ENCODE results near the gene DNAH14.

DNA sequence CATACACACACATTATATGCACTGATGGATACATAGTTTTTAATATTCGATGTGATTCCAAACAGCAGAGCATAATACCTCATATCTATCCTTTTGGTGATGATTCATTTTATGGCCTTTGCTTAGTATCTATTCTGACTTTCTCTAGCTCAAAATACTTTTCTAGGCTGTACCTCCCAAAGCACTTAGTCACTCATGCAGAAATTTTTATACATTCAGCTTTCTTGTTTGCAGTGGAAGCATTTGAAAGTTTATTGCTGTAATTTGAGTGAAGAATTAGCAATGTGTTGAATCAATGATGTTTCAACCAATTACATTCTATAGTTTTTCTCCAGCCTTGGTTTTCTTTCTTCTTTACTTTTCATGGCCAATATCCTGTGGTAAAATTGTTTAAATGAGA lies 431.7 kb downstream of the DNAH14 start:
- TF ChIP-seq EZH2 (IDR thresholded peaks at IDR 0.05; ENCODE audit: borderline replicate concordance, low read depth, low read length) (no peak), EP300 (IDR thresholded peaks at IDR 0.05; ENCODE audit: low read length) (no peak)
- TF ChIP-seq, protein P1, sequence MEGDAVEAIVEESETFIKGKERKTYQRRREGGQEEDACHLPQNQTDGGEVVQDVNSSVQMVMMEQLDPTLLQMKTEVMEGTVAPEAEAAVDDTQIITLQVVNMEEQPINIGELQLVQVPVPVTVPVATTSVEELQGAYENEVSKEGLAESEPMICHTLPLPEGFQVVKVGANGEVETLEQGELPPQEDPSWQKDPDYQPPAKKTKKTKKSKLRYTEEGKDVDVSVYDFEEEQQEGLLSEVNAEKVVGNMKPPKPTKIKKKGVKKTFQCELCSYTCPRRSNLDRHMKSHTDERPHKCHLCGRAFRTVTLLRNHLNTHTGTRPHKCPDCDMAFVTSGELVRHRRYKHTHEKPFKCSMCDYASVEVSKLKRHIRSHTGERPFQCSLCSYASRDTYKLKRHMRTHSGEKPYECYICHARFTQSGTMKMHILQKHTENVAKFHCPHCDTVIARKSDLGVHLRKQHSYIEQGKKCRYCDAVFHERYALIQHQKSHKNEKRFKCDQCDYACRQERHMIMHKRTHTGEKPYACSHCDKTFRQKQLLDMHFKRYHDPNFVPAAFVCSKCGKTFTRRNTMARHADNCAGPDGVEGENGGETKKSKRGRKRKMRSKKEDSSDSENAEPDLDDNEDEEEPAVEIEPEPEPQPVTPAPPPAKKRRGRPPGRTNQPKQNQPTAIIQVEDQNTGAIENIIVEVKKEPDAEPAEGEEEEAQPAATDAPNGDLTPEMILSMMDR (IDR thresholded peaks at IDR 0.05 in 2 of 3, conservative IDR thresholded peaks at IDR 0.05 in 1 of 3; ENCODE audit: insufficient read depth in 2 of 3, low read depth in 1 of 3, low read length in 3 of 3) = no peak

Measured in K562 (cell line).